ENCODE measurements around the gene FAM171A2. TPM values are rescaled to one million over a fixed set of nuclear protein-coding genes. Genes with fewer than 3 reads are reported as not detected.

The FAM171A2 gene
- polyA plus RNA-seq, 3 donors = not detected

DNA sequence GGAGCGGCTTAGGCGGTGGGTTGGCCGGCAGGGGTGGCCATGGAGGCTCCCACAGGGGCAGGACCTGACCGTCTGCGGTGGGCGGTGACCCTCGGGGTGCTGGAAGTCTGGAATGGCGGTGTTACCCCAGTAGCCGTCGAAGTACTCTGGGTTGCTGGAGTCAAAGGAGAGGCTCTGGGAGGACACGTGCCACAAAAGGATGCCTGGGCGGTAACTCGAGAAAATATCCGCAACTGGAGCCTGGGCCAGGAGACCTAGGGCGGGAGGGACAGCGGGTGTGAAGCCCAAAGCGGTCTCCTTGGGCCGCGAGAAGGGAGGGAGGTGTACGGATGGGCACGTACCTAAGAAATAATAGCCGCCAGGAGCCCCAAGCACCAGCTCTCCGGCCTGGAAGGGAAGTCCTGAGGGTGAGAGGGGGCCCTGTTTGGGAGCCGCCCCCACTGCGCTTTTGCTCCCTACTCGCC, 21.2 kb upstream of the FAM171A2 start:
- H3K79me2 ChIP-seq (ENCODE audit: insufficient read depth, low read length) = no peaks in the 10 kb centered on the region
- no peak overlapping the region for H3K27ac ChIP-seq (ENCODE audit: low read depth in 1 of 2, low read length in 2 of 2)
- 10% methylated on average over 23 of the region's 26 CpGs for WGBS (ENCODE audit: insufficient coverage)
- peak overlapping the region; percentile 93 for H3K4me2 ChIP-seq (replicated peaks; ENCODE audit: extremely low read depth, low read length, poor library complexity, severe bottlenecking)
- Mint-ChIP-seq H3K36me3 (peaks cover 0 to 4% of the 10 kb centered on the region in 2 donors), H3K4me3 (peak overlapping the region; percentile 81 to 90), H3K4me1 (peaks cover 25% of the 10 kb centered on the region), H3K9me3 (peaks cover 0 to 2% (median 0%) of the 10 kb centered on the region in 7 donors), H3K27ac (peak overlapping the region in 1 of 7 donors; percentile 10), H3K27me3 (ENCODE audit: low read depth in 3 of 3) (peaks cover 34 to 48% (median 38%) of the 10 kb centered on the region in 3 donors)
- intact Hi-C loops (cut with micrococcal nuclease) = no loop called here
- DNase-seq = no peak
- peaks cover 21 to 23% of the 10 kb centered on the region in 2 donors for H3K4me1 ChIP-seq (ENCODE audit: control insufficient read depth in 1 of 2, insufficient read depth in 2 of 2, low read length in 2 of 2)
- H3K9ac ChIP-seq (ENCODE audit: insufficient read depth, low read length, poor library complexity, severe bottlenecking) = peak overlapping the region; percentile 46
- peaks cover 3 to 35% of the 10 kb centered on the region in 2 donors for H3K27me3 ChIP-seq (ENCODE audit: control insufficient read depth in 2 of 2, insufficient read depth in 2 of 2, low read length in 2 of 2)
- TF ChIP-seq, protein P1, sequence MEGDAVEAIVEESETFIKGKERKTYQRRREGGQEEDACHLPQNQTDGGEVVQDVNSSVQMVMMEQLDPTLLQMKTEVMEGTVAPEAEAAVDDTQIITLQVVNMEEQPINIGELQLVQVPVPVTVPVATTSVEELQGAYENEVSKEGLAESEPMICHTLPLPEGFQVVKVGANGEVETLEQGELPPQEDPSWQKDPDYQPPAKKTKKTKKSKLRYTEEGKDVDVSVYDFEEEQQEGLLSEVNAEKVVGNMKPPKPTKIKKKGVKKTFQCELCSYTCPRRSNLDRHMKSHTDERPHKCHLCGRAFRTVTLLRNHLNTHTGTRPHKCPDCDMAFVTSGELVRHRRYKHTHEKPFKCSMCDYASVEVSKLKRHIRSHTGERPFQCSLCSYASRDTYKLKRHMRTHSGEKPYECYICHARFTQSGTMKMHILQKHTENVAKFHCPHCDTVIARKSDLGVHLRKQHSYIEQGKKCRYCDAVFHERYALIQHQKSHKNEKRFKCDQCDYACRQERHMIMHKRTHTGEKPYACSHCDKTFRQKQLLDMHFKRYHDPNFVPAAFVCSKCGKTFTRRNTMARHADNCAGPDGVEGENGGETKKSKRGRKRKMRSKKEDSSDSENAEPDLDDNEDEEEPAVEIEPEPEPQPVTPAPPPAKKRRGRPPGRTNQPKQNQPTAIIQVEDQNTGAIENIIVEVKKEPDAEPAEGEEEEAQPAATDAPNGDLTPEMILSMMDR (IDR thresholded peaks at IDR 0.05) = no peak
- no peaks in the 10 kb centered on the region for H3K9me3 ChIP-seq (replicated peaks in 1 of 2; ENCODE audit: control insufficient read depth in 1 of 2, insufficient read depth in 1 of 2, low read length in 2 of 2)
- no peaks in the 10 kb centered on the region for H4K20me1 ChIP-seq (ENCODE audit: insufficient read depth, low read length)
- no peaks in the 10 kb centered on the region for H3K36me3 ChIP-seq (replicated peaks in 1 of 2; ENCODE audit: control insufficient read depth in 1 of 2, insufficient read depth in 2 of 2, low read length in 2 of 2)
- peak overlapping the region; percentile 45 to 82 (median 47) for H3K4me3 ChIP-seq (replicated peaks in 1 of 3; ENCODE audit: low read depth in 2 of 3, low read length in 3 of 3)
- H2AFZ ChIP-seq (ENCODE audit: insufficient read depth, low read depth, low read length, poor library complexity, severe bottlenecking) = peak overlapping the region; percentile 90

DNA sequence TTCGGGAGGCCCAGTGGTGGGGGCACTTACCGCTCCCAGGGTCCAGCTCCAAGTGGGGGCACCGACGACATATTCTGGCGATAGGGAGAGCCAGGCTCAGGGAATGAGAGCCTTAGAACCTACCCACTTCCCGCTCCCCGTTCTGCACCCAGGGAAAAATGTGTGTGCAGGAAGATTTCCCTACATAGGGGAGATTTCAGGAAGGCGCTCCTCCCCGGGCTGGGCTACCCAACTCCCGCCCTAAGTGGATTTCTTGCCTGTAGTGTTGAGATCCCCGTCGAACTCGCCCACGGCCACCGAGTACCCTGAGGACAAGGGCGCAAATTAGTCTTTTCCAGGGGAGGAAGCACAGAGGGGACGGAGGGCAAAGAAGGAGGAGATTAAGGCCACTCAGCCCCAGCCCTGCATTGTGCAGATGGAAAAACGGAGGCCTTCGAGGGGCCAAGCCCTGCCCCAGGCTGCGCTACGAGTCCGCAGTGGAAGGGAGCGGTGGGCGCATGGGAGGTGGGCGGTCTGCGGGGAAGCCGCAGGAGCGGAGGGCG, 20.7 kb upstream of the FAM171A2 start:
- intact Hi-C loops (cut with micrococcal nuclease) = no loop called here
- Histone ChIP-seq H3K4me2 (replicated peaks; ENCODE audit: extremely low read depth, low read length, poor library complexity, severe bottlenecking) (peak overlapping the region; percentile 93), H3K36me3 (replicated peaks in 1 of 2; ENCODE audit: control insufficient read depth in 1 of 2, insufficient read depth in 2 of 2, low read length in 2 of 2) (no peaks in the 10 kb centered on the region), H2AFZ (ENCODE audit: insufficient read depth, low read depth, low read length, poor library complexity, severe bottlenecking) (peak overlapping the region; percentile 90), H3K9ac (ENCODE audit: insufficient read depth, low read length, poor library complexity, severe bottlenecking) (peak overlapping the region; percentile 46), H3K79me2 (ENCODE audit: insufficient read depth, low read length) (no peaks in the 10 kb centered on the region), H3K27ac (ENCODE audit: low read depth in 1 of 2, low read length in 2 of 2) (no peak overlapping the region), H4K20me1 (ENCODE audit: insufficient read depth, low read length) (no peaks in the 10 kb centered on the region), H3K4me3 (replicated peaks in 1 of 3; ENCODE audit: low read depth in 2 of 3, low read length in 3 of 3) (peak overlapping the region in 1 of 3 experiments; percentile 82), H3K4me1 (ENCODE audit: control insufficient read depth in 1 of 2, insufficient read depth in 2 of 2, low read length in 2 of 2) (peaks cover 16 to 18% of the 10 kb centered on the region in 2 donors), H3K27me3 (ENCODE audit: control insufficient read depth in 2 of 2, insufficient read depth in 2 of 2, low read length in 2 of 2) (peaks cover 3 to 35% of the 10 kb centered on the region in 2 donors), H3K9me3 (replicated peaks in 1 of 2; ENCODE audit: control insufficient read depth in 1 of 2, insufficient read depth in 1 of 2, low read length in 2 of 2) (no peaks in the 10 kb centered on the region)
- TF ChIP-seq, protein P1 (IDR thresholded peaks at IDR 0.05) = no peak
- WGBS (ENCODE audit: insufficient coverage) = 75% methylated on average over 22 of the region's 29 CpGs
- DNase-seq = no peak
- H3K4me1 Mint-ChIP-seq = peaks cover 20% of the 10 kb centered on the region
- peaks cover 0 to under 1% (median 0%) of the 10 kb centered on the region in 7 donors for H3K9me3 Mint-ChIP-seq
- H3K27me3 Mint-ChIP-seq (ENCODE audit: low read depth in 3 of 3) = peaks cover 34 to 48% (median 38%) of the 10 kb centered on the region in 3 donors
- H3K4me3 Mint-ChIP-seq = peak overlapping the region; percentile 7 to 90
- no peak overlapping the region for H3K27ac Mint-ChIP-seq
- H3K36me3 Mint-ChIP-seq = peaks cover 0 to 4% of the 10 kb centered on the region in 2 donors

Measured in CD14-positive monocyte (primary cell).